Activated T-helper 17 cell treated with anti-CD3 and anti-CD28 coated beads, Interleukin-2, amount 50 U/mL, for 72 hours (primary cell): ENCODE data around the gene PPBP. TPM values are rescaled to one million over a fixed set of nuclear protein-coding genes. Genes with fewer than 3 reads are reported as not detected.

Source experiments
- ATAC-seq: fragments of 150-1000 bp; cut with Tn5 transposase; replicated peaks from 2 replicates; pipeline ENCODE4 v1.10.0; 2021; ENCODE audit warnings: mild to moderate bottlenecking, moderate library complexity
- H3K27ac Mint-ChIP-seq: one replicate; pipeline ENCODE4 v1.8.0; 2022; ENCODE audit warnings: mixed read lengths
- H3K27me3 Mint-ChIP-seq: one replicate; pipeline ENCODE4 v1.8.0; 2022; ENCODE audit warnings: mixed read lengths
- H3K36me3 Mint-ChIP-seq: one replicate; pipeline ENCODE4 v1.8.0; 2022; ENCODE audit warnings: low read depth, mild to moderate bottlenecking, mixed read lengths
- H3K4me1 Mint-ChIP-seq: one replicate; pipeline ENCODE4 v1.8.0; 2022; ENCODE audit warnings: mixed read lengths
- H3K4me3 Mint-ChIP-seq: one replicate; pipeline ENCODE4 v1.8.0; 2022; ENCODE audit warnings: mild to moderate bottlenecking, mixed read lengths
- H3K9me3 Mint-ChIP-seq: one replicate; pipeline ENCODE4 v1.8.0; 2022; ENCODE audit warnings: mixed read lengths
- total RNA-seq, 2 donors: library from RNA; stranded (reverse); gene quantifications; one replicate each; pipeline ENCODE4 v1.2.3, GENCODE V29; 2022

Gene PPBP
- total RNA-seq, 2 donors from 2014 or later = not detected

DNA sequence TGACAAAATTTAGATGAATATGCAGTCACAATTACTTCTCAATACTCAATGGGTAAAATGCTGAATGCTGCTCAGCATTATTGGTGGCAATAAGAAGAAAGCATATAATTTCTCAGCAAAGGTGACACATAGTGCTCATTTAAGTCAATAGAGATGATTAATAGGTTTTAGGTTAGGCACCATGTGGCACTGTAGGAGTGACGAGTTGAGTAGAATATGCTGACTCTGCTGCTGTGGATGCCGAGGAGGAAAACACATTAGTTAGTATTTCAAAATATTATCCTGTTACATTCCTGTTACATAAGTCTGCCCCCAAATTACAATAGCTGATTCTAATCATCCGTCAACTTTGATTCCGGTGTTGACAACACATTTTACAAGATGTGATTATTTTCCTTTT is 24.1 kb upstream of the PPBP start:
- ATAC-seq = no peak
- Mint-ChIP-seq H3K4me3 (no peak overlapping the region), H3K27me3 (peaks cover 9% of the 10 kb centered on the region), H3K4me1 (no peaks in the 10 kb centered on the region), H3K36me3 (no peaks in the 10 kb centered on the region), H3K27ac (no peak overlapping the region), H3K9me3 (no peaks in the 10 kb centered on the region)

DNA sequence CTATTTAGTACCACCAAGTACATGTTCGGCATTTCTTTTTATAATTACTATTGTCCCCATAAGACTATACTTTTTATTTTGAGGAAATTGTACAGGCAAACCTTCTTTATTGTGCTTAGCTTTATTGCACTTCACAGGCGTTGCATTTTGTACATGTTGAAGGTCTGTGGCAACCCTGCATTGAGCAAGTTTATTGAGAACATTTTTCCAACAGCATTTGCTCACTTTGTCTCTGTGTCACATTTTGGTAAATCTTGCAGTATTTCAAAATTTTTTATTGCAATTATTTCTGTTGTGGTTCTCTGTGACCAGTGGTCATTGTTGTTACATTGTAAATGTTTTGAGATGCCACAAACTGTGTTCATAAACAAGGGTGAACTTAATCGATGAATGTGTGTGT is 21.3 kb upstream of the PPBP start:
- H3K9me3 Mint-ChIP-seq = no peaks in the 10 kb centered on the region
- H3K27ac Mint-ChIP-seq = no peak overlapping the region
- H3K4me3 Mint-ChIP-seq = no peak overlapping the region
- H3K4me1 Mint-ChIP-seq = no peaks in the 10 kb centered on the region
- H3K27me3 Mint-ChIP-seq = peaks cover 6% of the 10 kb centered on the region
- ATAC-seq = no peak
- H3K36me3 Mint-ChIP-seq = no peaks in the 10 kb centered on the region

DNA sequence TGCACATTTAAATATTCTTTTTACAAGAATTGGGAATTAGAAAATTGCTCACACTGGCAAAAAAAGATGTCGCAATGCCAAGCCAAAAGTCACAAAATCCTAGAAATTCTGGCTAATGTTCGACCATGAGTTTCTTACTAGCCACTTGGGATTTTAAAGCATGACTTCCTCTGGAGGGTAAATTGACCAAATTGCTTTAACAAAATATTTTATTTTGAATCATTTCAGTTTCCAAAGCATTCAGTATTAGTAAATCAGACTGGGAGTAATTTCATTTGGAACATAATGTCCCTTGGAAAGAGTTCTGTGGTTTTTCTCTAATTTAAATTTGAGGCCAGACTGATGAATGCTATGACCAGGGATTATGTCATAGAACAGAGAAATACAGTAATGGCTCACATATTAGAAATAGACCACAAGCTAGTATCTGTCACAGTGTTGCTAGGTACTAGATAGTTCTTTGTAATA is 18.1 kb upstream of the PPBP start:
- Mint-ChIP-seq H3K4me3 (no peak overlapping the region), H3K9me3 (no peaks in the 10 kb centered on the region), H3K4me1 (no peaks in the 10 kb centered on the region), H3K36me3 (no peaks in the 10 kb centered on the region), H3K27me3 (peaks cover 6% of the 10 kb centered on the region), H3K27ac (no peak overlapping the region)
- ATAC-seq = no peak

DNA sequence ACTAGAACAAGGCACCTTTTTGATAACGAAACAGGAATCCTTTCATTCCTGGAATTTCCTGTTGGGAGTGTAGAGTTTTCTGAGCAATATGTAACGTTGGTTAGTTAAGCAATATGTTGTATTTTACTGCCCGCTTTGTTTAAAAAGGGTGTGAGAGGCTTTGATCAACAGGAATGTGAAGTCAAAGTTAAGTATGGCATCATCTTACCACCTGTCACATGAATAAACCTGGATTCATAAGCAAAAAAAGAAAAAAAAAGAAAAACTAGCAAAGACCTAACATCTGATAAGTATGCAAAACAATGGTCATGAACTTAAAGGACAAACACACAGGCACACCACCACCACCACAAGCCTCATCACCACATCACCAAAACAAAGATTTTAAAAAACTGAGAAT is 17.5 kb upstream of the PPBP start:
- ATAC-seq = no peak
- H3K9me3 Mint-ChIP-seq = no peaks in the 10 kb centered on the region
- no peaks in the 10 kb centered on the region for H3K4me1 Mint-ChIP-seq
- H3K27ac Mint-ChIP-seq = no peak overlapping the region
- no peaks in the 10 kb centered on the region for H3K36me3 Mint-ChIP-seq
- H3K27me3 Mint-ChIP-seq = peaks cover 2% of the 10 kb centered on the region
- H3K4me3 Mint-ChIP-seq = no peak overlapping the region

DNA sequence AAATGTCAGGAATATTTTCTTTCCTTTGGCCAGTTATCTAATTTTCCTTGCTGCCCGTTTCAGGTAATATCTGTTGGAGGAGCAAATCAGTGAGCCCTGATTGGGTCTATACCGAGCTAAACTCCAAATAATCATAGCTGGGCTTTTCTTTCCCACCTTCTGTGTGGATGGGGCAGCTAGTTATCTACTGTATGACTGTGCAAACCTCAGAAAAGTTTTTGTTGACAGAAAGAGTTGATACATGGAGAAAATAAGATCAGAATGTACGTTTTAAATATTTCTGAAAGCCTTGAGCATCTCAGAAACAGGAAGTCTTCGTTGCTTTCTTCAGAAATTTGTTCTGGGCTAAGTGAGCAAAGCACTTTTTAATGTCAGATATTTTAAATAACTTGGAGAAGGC is 16.7 kb upstream of the PPBP start:
- no peaks in the 10 kb centered on the region for H3K4me1 Mint-ChIP-seq
- H3K9me3 Mint-ChIP-seq = no peaks in the 10 kb centered on the region
- ATAC-seq = no peak
- no peaks in the 10 kb centered on the region for H3K27me3 Mint-ChIP-seq
- H3K4me3 Mint-ChIP-seq = no peak overlapping the region
- H3K36me3 Mint-ChIP-seq = no peaks in the 10 kb centered on the region
- no peak overlapping the region for H3K27ac Mint-ChIP-seq

DNA sequence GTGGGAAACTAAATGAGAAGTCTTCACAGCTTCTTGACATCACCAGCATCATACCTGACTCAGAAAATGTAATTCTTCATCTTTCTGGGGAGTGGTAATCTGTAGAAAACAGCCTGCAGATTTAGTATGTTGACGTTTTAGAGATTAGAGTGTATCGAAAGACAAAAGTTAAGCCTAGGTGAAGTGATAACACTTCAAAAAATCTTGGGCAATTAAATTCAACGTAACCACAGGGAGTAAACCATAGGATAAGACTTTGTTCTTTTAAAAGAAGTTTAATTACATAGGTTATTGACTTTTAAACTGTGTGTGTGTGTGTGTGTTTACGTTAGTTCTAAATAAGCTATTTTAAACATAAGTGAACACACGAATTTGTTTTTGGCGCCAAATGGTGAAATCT is 12.3 kb upstream of the PPBP start:
- no peaks in the 10 kb centered on the region for H3K9me3 Mint-ChIP-seq
- H3K4me1 Mint-ChIP-seq = no peaks in the 10 kb centered on the region
- no peaks in the 10 kb centered on the region for H3K36me3 Mint-ChIP-seq
- H3K27me3 Mint-ChIP-seq = peaks cover 4% of the 10 kb centered on the region
- ATAC-seq = no peak
- H3K27ac Mint-ChIP-seq = no peak overlapping the region
- H3K4me3 Mint-ChIP-seq = no peak overlapping the region

DNA sequence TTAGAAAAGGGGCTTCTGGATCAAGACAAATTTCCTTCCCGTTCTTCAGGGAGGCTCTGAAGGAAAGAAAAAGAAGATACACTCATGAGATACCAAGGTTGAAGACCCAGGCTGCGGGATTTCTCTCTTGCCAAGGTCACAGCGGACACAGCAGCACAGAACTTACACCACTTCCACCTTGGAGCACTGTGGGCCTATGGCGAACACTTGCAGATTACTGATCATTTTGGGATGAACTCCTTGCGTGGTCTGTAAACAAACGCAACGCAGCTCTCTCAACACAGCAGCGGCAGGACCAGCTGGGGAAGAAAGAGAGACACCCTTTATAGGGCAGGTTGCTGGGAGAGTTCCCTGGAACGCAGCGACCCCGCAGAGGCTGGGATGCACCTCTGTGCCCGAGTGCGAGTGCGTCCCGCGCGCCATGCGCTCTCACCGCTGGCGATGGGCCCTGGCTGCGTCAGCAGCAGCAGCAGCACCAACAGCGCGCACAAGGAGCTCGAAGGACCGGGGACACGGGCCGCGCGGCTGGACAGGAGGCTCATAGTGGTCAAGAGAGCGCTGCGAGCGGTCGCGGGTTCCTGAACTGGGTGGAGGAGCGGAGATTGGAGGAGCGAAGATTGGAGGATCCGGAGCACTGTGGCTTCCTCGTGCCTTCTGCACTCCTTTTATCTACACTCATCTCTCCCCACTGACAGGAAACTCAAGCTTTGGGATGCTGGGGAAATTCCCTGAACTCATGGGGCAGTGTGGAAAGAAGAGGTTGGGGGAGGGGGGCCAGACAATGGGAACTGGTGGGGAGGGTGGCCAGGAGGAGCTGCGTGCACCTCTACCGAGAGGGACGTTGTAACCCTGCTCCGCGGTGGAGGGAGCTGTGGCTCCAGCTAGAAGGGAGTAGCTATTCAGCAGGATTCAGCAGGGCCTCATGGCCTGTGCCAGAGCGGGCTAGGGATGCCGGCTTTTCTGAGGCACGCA is 10.3 kb upstream of the PPBP start, which contains the start of gene CXCL5:
Gene CXCL5, minus strand, starts transcription at position 638 of the 972 bp plus-strand sequence. Its CDS starts 96 bp downstream, at position 542.
- H3K27ac Mint-ChIP-seq = no peak within 1 kb of the TSS
- H3K4me1 Mint-ChIP-seq = no peaks in the 10 kb centered on the region
- H3K4me3 Mint-ChIP-seq = no peak within 1 kb of the TSS
- ATAC-seq = no peak
- H3K9me3 Mint-ChIP-seq = no peaks in the 10 kb centered on the region
- peaks cover 7% of the 10 kb centered on the region for H3K27me3 Mint-ChIP-seq
- H3K36me3 Mint-ChIP-seq = no peaks in the 10 kb centered on the region

DNA sequence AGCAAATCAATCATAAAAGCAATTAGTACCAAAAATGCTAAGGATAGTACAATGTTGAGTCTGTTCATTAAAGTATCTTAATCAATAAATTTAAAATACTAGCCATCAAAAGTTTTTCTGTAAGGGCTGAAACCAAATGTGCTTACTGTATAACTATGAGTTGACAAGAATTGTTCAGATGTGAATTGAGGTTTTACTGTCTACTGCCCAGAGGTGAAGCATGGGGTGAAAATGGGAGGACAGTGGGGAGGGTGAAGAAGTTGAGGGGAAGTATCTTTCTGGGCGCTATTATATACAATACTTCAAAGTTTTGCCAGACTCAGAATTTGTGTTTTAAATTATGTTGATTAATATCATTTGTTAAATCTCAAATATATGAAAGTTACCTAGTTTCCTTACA is 4.1 kb upstream of the PPBP start:
- H3K4me3 Mint-ChIP-seq = no peak overlapping the region
- ATAC-seq = no peak
- no peaks in the 10 kb centered on the region for H3K4me1 Mint-ChIP-seq

DNA sequence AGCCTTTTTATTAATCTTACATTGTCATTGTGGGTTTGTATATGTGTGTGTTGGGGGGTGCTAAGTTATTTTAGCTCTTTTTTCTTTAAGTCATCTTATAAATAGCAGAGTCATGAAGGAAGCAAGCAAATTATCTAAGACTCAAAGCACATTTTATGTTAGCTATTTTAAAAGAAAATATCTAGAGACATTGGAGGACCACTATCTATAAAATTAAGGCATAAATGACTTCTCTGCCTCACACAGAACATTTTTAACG is 3.7 kb upstream of the PPBP start:
- Mint-ChIP-seq H3K4me3 (no peak overlapping the region), H3K4me1 (no peaks in the 10 kb centered on the region), H3K27me3 (peaks cover 3% of the 10 kb centered on the region), H3K9me3 (no peaks in the 10 kb centered on the region), H3K27ac (no peak overlapping the region), H3K36me3 (no peaks in the 10 kb centered on the region)
- ATAC-seq = no peak

More for the DNA sequence above, 4.1 kb upstream of the PPBP start:
- Mint-ChIP-seq H3K27ac (no peak overlapping the region), H3K27me3 (peaks cover 3% of the 10 kb centered on the region), H3K9me3 (no peaks in the 10 kb centered on the region), H3K36me3 (no peaks in the 10 kb centered on the region)

DNA sequence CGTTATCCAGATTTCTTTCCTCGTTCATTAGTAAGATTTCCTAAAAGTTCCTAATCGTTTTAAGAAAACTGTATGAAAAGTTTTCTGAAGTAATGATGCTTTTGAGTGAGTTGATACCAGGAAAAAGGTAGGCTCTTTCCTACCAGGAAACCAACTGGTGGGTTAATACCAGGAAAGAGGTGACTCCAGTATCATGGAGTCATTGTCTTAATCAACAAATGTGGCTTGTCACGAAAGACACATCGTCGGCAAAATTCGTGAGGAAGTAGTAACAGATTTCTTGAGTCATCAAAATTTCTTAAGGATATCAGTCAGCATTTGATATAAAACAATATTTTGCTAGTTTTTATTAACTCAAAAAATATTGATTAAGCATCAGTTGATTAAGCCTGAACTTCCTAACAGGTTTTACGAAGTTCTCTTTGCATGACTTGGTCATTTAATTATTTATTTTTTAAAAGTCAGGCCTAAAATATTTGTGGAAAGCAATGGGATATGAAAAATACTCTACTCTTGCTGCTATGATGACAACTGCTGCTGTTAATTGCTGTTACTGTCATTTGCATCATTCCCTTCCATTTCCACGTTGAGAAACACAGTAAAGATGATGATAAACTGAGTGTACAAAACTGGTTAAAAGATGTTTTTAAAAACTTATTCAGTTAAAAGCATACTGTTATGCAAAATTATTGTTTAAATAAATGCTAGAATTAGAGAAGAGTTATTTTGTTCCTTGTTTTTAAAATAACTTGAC is 3.2 kb upstream of the PPBP start:
- ATAC-seq = no peak
- H3K36me3 Mint-ChIP-seq = no peaks in the 10 kb centered on the region
- no peaks in the 10 kb centered on the region for H3K4me1 Mint-ChIP-seq
- no peaks in the 10 kb centered on the region for H3K9me3 Mint-ChIP-seq
- H3K4me3 Mint-ChIP-seq = no peak overlapping the region
- H3K27ac Mint-ChIP-seq = no peak overlapping the region
- peaks cover 3% of the 10 kb centered on the region for H3K27me3 Mint-ChIP-seq

DNA sequence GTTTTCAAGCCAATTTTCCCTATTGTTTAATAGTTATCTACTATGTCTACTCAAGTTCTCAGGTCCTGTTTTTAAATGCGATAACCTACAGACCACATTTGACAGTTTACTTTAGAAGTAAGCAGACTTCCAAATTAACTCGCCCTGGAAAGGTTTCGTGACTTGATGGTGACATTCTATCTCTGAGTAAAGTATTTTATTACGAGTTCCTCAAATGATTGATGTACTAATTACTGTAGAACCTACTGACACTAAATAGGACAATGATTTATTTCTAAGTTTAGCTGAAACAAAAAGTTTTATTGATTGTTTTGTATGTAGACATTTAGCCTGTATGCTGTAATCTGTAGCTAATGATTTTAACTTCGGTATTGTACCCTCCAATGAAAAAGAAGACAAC is 1.9 kb upstream of the PPBP start:
- Mint-ChIP-seq H3K27ac (no peak overlapping the region), H3K4me1 (no peaks in the 10 kb centered on the region), H3K4me3 (no peak overlapping the region), H3K9me3 (no peaks in the 10 kb centered on the region), H3K27me3 (peaks cover 3% of the 10 kb centered on the region), H3K36me3 (no peaks in the 10 kb centered on the region)
- ATAC-seq = no peak

DNA sequence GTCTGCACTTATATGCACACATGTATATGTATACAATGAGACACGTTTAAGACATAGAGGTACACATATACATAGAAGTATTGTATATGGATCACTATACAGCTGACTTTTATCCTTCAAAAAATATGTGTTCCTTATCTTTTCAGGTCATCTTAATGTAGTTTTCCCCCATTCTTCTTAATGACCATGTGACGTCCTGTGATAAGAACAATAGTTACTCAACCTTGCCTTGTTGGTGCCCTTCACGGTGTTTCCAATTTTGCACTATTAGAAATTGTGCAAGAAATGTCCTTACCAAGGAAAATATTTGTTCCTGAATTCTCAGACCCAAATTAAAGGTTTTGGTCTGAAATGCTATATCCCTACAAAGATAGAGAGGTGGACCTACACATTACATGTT is 1.0 kb upstream of the PPBP start:
- H3K27me3 Mint-ChIP-seq = peaks cover under 1% of the 10 kb centered on the region
- H3K9me3 Mint-ChIP-seq = no peaks in the 10 kb centered on the region
- no peaks in the 10 kb centered on the region for H3K4me1 Mint-ChIP-seq
- no peak for ATAC-seq
- H3K36me3 Mint-ChIP-seq = no peaks in the 10 kb centered on the region
- no peak overlapping the region for H3K27ac Mint-ChIP-seq
- H3K4me3 Mint-ChIP-seq = no peak overlapping the region

DNA sequence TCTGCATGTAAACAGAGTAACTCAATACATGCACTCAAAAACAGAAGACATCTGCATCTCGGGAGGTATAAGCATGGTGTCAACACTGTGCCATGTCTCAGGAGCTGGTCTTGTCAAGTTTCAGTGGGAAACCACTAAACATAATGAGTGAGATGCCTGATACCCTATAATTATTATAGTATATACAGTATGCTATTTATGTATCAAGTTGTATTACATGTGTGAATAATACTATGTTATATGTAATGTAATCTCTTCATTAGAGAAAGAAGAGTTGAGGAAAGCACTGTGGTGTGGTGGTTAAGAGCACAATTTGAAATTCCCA is 2.5 kb downstream of the PPBP start:
- Mint-ChIP-seq H3K4me3 (no peak overlapping the region), H3K9me3 (no peaks in the 10 kb centered on the region), H3K4me1 (no peaks in the 10 kb centered on the region), H3K36me3 (no peaks in the 10 kb centered on the region), H3K27me3 (peaks cover 3% of the 10 kb centered on the region), H3K27ac (no peak overlapping the region)
- ATAC-seq = no peak

DNA sequence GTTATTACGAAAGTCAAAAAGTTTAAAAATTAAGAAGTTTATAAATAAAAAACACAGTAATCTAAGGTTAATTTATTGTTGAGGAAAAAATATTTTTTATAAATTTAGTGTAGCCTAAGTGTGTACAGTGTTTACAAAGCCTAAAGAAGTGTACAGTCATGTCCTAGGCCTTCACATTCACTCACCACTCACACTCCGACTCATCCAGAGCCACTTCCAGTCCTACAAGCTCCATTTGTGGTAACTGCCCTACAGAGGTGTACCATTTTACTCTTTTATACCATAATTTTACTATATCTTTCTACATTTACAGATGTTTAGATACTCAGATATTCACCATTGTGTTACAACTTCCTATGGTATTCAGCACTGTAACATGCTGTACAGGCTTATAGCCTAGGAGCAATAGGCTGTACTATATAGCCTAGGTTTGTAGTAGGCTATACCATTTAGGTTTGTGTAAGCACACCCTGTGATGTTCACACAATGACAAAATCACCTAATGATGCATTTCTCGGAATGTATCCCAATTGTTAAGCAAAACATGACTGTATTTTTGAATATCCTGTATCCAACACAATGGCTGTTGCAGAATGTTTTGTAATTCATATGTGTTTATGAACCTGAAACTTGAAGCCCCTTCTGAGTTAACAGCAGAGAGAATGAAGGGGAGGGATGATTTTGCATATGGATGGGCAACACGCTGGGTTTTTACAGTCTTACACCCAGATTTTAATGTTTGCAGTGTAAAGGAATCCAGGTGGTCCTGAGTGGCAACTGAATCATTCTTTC is 3.1 kb downstream of the PPBP start:
- Mint-ChIP-seq H3K4me1 (no peaks in the 10 kb centered on the region), H3K27ac (no peak overlapping the region), H3K9me3 (no peaks in the 10 kb centered on the region), H3K36me3 (no peaks in the 10 kb centered on the region), H3K4me3 (no peak overlapping the region), H3K27me3 (peaks cover 5% of the 10 kb centered on the region)
- ATAC-seq = no peak
